ENCODE results near the gene FLACC1.

DNA sequence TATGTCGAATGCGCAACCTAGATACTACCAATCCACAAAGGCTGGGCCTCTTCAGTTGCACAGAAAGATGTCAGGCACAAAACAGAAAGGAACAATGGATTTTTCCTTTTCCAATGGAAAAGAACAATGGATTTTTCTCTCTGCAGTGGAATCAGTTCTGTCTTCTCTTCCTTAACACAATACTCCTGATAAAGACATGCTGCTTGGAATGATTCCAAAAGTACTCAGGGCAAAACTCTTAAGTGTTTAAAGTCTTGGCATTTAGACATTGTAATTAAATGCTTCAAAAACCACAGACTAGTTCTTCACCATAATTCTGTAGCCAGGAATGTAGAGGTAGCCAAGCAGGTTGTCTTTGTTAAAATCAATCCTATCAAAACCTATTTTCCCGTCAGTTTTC lies 46.7 kb upstream of the FLACC1 start:
- TF ChIP-seq GABPA (IDR thresholded peaks at IDR 0.05; ENCODE audit: borderline replicate concordance, insufficient read depth, low read length): no peak
- TF ChIP-seq, protein P1, sequence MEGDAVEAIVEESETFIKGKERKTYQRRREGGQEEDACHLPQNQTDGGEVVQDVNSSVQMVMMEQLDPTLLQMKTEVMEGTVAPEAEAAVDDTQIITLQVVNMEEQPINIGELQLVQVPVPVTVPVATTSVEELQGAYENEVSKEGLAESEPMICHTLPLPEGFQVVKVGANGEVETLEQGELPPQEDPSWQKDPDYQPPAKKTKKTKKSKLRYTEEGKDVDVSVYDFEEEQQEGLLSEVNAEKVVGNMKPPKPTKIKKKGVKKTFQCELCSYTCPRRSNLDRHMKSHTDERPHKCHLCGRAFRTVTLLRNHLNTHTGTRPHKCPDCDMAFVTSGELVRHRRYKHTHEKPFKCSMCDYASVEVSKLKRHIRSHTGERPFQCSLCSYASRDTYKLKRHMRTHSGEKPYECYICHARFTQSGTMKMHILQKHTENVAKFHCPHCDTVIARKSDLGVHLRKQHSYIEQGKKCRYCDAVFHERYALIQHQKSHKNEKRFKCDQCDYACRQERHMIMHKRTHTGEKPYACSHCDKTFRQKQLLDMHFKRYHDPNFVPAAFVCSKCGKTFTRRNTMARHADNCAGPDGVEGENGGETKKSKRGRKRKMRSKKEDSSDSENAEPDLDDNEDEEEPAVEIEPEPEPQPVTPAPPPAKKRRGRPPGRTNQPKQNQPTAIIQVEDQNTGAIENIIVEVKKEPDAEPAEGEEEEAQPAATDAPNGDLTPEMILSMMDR (IDR thresholded peaks at IDR 0.05; ENCODE audit: control extremely low read depth in 1 of 3, insufficient read depth in 1 of 3, low read depth in 1 of 3, low read length in 3 of 3): no peak
- TF ChIP-seq POLR2AphosphoS5 (IDR thresholded peaks at IDR 0.05; ENCODE audit: low read depth, low read length): no peak
- TF ChIP-seq FOSL1 (IDR thresholded peaks at IDR 0.05; ENCODE audit: insufficient read depth, low read depth, low read length): no peak
- no peak for TF ChIP-seq CBX8 (IDR thresholded peaks at IDR 0.05; ENCODE audit: borderline replicate concordance, low read depth, low read length)
- TF ChIP-seq CHD2 (IDR thresholded peaks at IDR 0.05; ENCODE audit: low read length): no peak
- no peak for TF ChIP-seq JUN (IDR thresholded peaks at IDR 0.05; ENCODE audit: low read depth, low read length)
- TF ChIP-seq EZH2 (IDR thresholded peaks at IDR 0.05; ENCODE audit: low read depth, low read length, severe bottlenecking): no peak
- no peak for TF ChIP-seq EP300 (IDR thresholded peaks at IDR 0.05; ENCODE audit: borderline replicate concordance in 1 of 2, low read depth in 2 of 2, low read length in 2 of 2)

Measured in H1 (cell line).